DOHH2 (cell line): ENCODE results near the gene DDX1.

Experiments
- H3F3A ChIP-seq: fragments of 200-600 bp; sonication (generic), shearing (Covaris generic); 2 replicates; pipeline ENCODE4 v1.6.0; 2016; ENCODE audit warnings: antibody characterized with exemption, mild to moderate bottlenecking; ENCODE audit not compliant: control insufficient read depth, insufficient read depth
- H3K27ac ChIP-seq: fragments of 200-600 bp; sonication (generic); 2 replicates; pipeline ENCODE4 v1.5.1; 2014; ENCODE audit warnings: low read depth, mild to moderate bottlenecking, low read length, moderate library complexity
- H3K27me3 ChIP-seq: fragments of 200-600 bp; sonication (generic); 2 replicates; pipeline ENCODE4 v1.6.1; 2014; ENCODE audit warnings: mild to moderate bottlenecking, low read length, mixed read lengths; ENCODE audit not compliant: control insufficient read depth
- H3K36me3 ChIP-seq: fragments of 200-600 bp; sonication (generic); 2 replicates; pipeline ENCODE4 v1.6.1; 2014; ENCODE audit warnings: mild to moderate bottlenecking, low read length, moderate library complexity, mixed read lengths; ENCODE audit not compliant: control insufficient read depth
- H3K4me1 ChIP-seq: fragments of 200-600 bp; sonication (generic); 2 replicates; pipeline ENCODE4 v1.6.1; 2014; ENCODE audit warnings: mild to moderate bottlenecking, low read length, mixed read lengths; ENCODE audit not compliant: control insufficient read depth
- H3K4me2 ChIP-seq: fragments of 200-600 bp; sonication (generic); 2 replicates; pipeline ENCODE4 v1.6.0; 2014; ENCODE audit warnings: mild to moderate bottlenecking, low read length, moderate library complexity
- H3K4me3 ChIP-seq: fragments of 200-600 bp; sonication (generic); 2 replicates; pipeline ENCODE4 v1.5.1; 2014; ENCODE audit warnings: mild to moderate bottlenecking, low read length, mixed read lengths
- H3K79me2 ChIP-seq: fragments of 200-600 bp; sonication (generic); 2 replicates; pipeline ENCODE4 v1.6.1; 2014; ENCODE audit warnings: mild to moderate bottlenecking, low read length, mixed read lengths; ENCODE audit not compliant: control insufficient read depth
- H3K9me2 ChIP-seq: fragments of 200-600 bp; sonication (generic); replicated peaks from 2 replicates; pipeline ENCODE4 v1.6.1; 2014; ENCODE audit warnings: mild to moderate bottlenecking, low read length, mixed read lengths; ENCODE audit not compliant: control insufficient read depth
- H3K9me3 ChIP-seq: fragments of 200-600 bp; sonication (generic); 2 replicates; pipeline ENCODE4 v1.6.1; 2014; ENCODE audit warnings: antibody characterized with exemption, low read length, mixed read lengths; ENCODE audit not compliant: control insufficient read depth, insufficient read depth
- H4K20me1 ChIP-seq: fragments of 200-600 bp; sonication (generic); 2 replicates; pipeline ENCODE4 v1.6.0; 2014; ENCODE audit warnings: low read depth, mild to moderate bottlenecking, antibody characterized with exemption, low read length, moderate library complexity; ENCODE audit not compliant: control insufficient read depth, insufficient read depth
- CTCF ChIP-seq: fragments of 200-600 bp; sonication (generic); IDR thresholded peaks from one replicate; pipeline ENCODE4 v1.5.1; 2014; ENCODE audit warnings: antibody characterized with exemption, mild to moderate bottlenecking, low read depth, low read length; ENCODE audit not compliant: poor library complexity, severe bottlenecking
- EZH2phosphoT487 ChIP-seq: fragments of 200-600 bp; sonication (generic); IDR thresholded peaks from 2 replicates; pipeline ENCODE4 v1.6.1; 2017; ENCODE audit warnings: borderline replicate concordance, mild to moderate bottlenecking, antibody characterized with exemption, low read length, moderate library complexity, mixed read lengths

Gene DDX1

GRCh38 chr2:15670981-15671380 is 79.3 kb downstream of the DDX1 start:
- Histone ChIP-seq H3K9me2 (no peaks in the 10 kb centered on the region), H4K20me1 (no peaks in the 10 kb centered on the region), H3K36me3 (no peaks in the 10 kb centered on the region), H3K79me2 (no peaks in the 10 kb centered on the region), H3K27ac (no peak overlapping the region), H3F3A (no peaks in the 10 kb centered on the region), H3K4me3 (no peak overlapping the region), H3K9me3 (no peaks in the 10 kb centered on the region), H3K27me3 (no peaks in the 10 kb centered on the region), H3K4me1 (no peaks in the 10 kb centered on the region), H3K4me2 (no peak overlapping the region)
- no peak for TF ChIP-seq CTCF
- TF ChIP-seq EZH2phosphoT487 = no peak

- TF ChIP-seq EZH2phosphoT487 (no peak), CTCF (no peak)
- Histone ChIP-seq H3K36me3 (no peaks in the 10 kb centered on the region), H3K9me3 (no peaks in the 10 kb centered on the region), H3K4me3 (no peak overlapping the region), H4K20me1 (no peaks in the 10 kb centered on the region), H3F3A (no peaks in the 10 kb centered on the region), H3K4me2 (no peak overlapping the region), H3K4me1 (no peaks in the 10 kb centered on the region), H3K27ac (no peak overlapping the region), H3K9me2 (no peaks in the 10 kb centered on the region), H3K27me3 (no peaks in the 10 kb centered on the region), H3K79me2 (no peaks in the 10 kb centered on the region)
Observed at GRCh38 chr2:15671409-15671808, 79.7 kb downstream of the DDX1 start.

- no peaks in the 10 kb centered on the region for H4K20me1 ChIP-seq
- H3K36me3 ChIP-seq = no peaks in the 10 kb centered on the region
- no peaks in the 10 kb centered on the region for H3K4me1 ChIP-seq
- no peaks in the 10 kb centered on the region for H3K9me2 ChIP-seq
- no peak overlapping the region for H3K27ac ChIP-seq
- H3K4me2 ChIP-seq = no peak overlapping the region
- TF ChIP-seq CTCF = no peak
- no peak for TF ChIP-seq EZH2phosphoT487
- H3K79me2 ChIP-seq = no peaks in the 10 kb centered on the region
- no peaks in the 10 kb centered on the region for H3K9me3 ChIP-seq
- no peaks in the 10 kb centered on the region for H3F3A ChIP-seq
- no peaks in the 10 kb centered on the region for H3K27me3 ChIP-seq
- H3K4me3 ChIP-seq = no peak overlapping the region
Observed at GRCh38 chr2:15671842-15672815, 80.5 kb downstream of the DDX1 start.
